Naive thymus-derived CD4-positive, alpha-beta T cell (primary cell): Measurements from ENCODE around the gene IL17RC. TPM values are rescaled to one million over a fixed set of nuclear protein-coding genes. Genes with fewer than 3 reads are reported as not detected.
"Not testable (repeated sequence)": the region's sequence is repeated elsewhere in the genome, so short reads cannot be mapped to it uniquely, and the experiment has no call there.

Experiments used
- ATAC-seq: fragments of 150-1000 bp; cut with Tn5 transposase; 2 replicates; pipeline ENCODE4 v1.10.0; 2021; ENCODE audit warnings: mild to moderate bottlenecking, moderate library complexity
- CTCF ChIA-PET: fragments of 350-600 bp; sonication (Branson Sonifier 250); formaldehyde crosslinking; loops from one replicate; lab custom pipeline; 2021; ENCODE audit warnings: antibody characterized with exemption; lab: Charles Lee
- POLR2A ChIA-PET: fragments of 350-600 bp; sonication (Branson Sonifier 250); formaldehyde crosslinking; loops from one replicate; lab custom pipeline; 2021; ENCODE audit warnings: antibody characterized with exemption, inconsistent platforms; lab: Charles Lee
- DNase-seq, 9 donors: peaks; one replicate each; pipeline versions ENCODE4 v3.0.0 to v3.0.0-alpha.2; 2020 to 2022; ENCODE audit warnings: mixed read lengths in 1 of 9
- H3K27ac ChIP-seq: one replicate; pipeline ENCODE4 v1.7.0; 2013; ENCODE audit warnings: mild to moderate bottlenecking, low read depth, low read length, moderate library complexity
- H3K27me3 ChIP-seq, 2 donors: one replicate each; pipeline ENCODE4 v1.7.0; 2013; ENCODE audit warnings: low read length in 2 of 2, mild to moderate bottlenecking in 2 of 2, moderate library complexity in 2 of 2; ENCODE audit not compliant: control insufficient read depth in 2 of 2, insufficient read depth in 2 of 2
- H3K36me3 ChIP-seq, 3 experiments: 1 replicate in 2 of 3; 2 replicates in 1 of 3; pipeline ENCODE4 v1.7.0; 2013; ENCODE audit warnings: low read length in 3 of 3, mild to moderate bottlenecking in 3 of 3, moderate library complexity in 1 of 3; ENCODE audit not compliant: insufficient read depth in 3 of 3, control insufficient read depth in 2 of 3
- H3K4me1 ChIP-seq, 2 donors: one replicate each; pipeline ENCODE4 v1.7.0; 2013; ENCODE audit warnings: low read length in 2 of 2, mild to moderate bottlenecking in 2 of 2, moderate library complexity in 1 of 2; ENCODE audit not compliant: control insufficient read depth in 2 of 2, insufficient read depth in 2 of 2
- H3K4me3 ChIP-seq: 2 replicates; pipeline ENCODE4 v1.7.0; 2013; ENCODE audit warnings: mild to moderate bottlenecking, low read length
- H3K9me3 ChIP-seq, 3 experiments: 1 replicate in 2 of 3; 2 replicates in 1 of 3; pipeline ENCODE4 v1.7.0; 2013; ENCODE audit warnings: low read length in 3 of 3; ENCODE audit not compliant: control insufficient read depth in 2 of 3
- H3K27ac Mint-ChIP-seq, 9 donors: one replicate each; pipeline ENCODE4 v1.8.0; 2020 to 2022; ENCODE audit warnings: mixed read lengths in 9 of 9, mild to moderate bottlenecking in 8 of 9, moderate library complexity in 5 of 9, inconsistent platforms in 2 of 9
- H3K27me3 Mint-ChIP-seq, 5 donors: one replicate each; pipeline ENCODE4 v1.8.0; 2021 to 2022; ENCODE audit warnings: mixed read lengths in 5 of 5, mild to moderate bottlenecking in 1 of 5
- H3K36me3 Mint-ChIP-seq, 5 donors: one replicate each; pipeline ENCODE4 v1.8.0; 2020 to 2022; ENCODE audit warnings: mixed read lengths in 5 of 5, mild to moderate bottlenecking in 3 of 5, inconsistent platforms in 1 of 5
- H3K4me1 Mint-ChIP-seq, 7 donors: one replicate each; pipeline ENCODE4 v1.8.0; 2020 to 2022; ENCODE audit warnings: mixed read lengths in 7 of 7, mild to moderate bottlenecking in 3 of 7, inconsistent platforms in 1 of 7
- H3K4me3 Mint-ChIP-seq, 10 donors: one replicate each; pipeline ENCODE4 v1.8.0; 2020 to 2022; ENCODE audit warnings: mild to moderate bottlenecking in 10 of 10, mixed read lengths in 10 of 10, moderate library complexity in 6 of 10, inconsistent platforms in 2 of 10
- H3K9me3 Mint-ChIP-seq, 11 donors: one replicate each; pipeline ENCODE4 v1.8.0; 2020 to 2022; ENCODE audit warnings: mixed read lengths in 11 of 11, mild to moderate bottlenecking in 4 of 11, inconsistent platforms in 1 of 11, moderate library complexity in 1 of 11
- intact Hi-C, 2 donors: fragments of 100-400 bp; cut with micrococcal nuclease; formaldehyde crosslinking; loops; one replicate each; pipeline ENCODE4 v1.15.1; 2023
- polyA plus RNA-seq, 2 donors: library from polyadenylated mRNA; unstranded; fragments of 300-500 nt; fragmentation: Illumina TruSeq; gene quantifications; one replicate each; pipeline ENCODE4 v1.2.3, GENCODE V29; 2021
- total RNA-seq, 6 experiments: library from RNA in 5 of 6; stranded (reverse) in 5 of 6; gene quantifications; 1 replicate in 5 of 6; 2 replicates in 1 of 6; pipeline ENCODE4 v1.2.3 and lab custom pipeline; 2021 to 2026

IL17RC gene
- total and polyA plus RNA-seq, 7 experiments from 2014 or later: 0.70 to 11.9 (median 1.7) TPM

- H3K4me1 Mint-ChIP-seq, H3K27me3 ChIP-seq, ATAC-seq, H3K36me3 ChIP-seq, H3K27ac ChIP-seq, H3K36me3 Mint-ChIP-seq, DNase-seq, H3K4me3 Mint-ChIP-seq, H3K4me3 ChIP-seq, H3K27me3 Mint-ChIP-seq, H3K27ac Mint-ChIP-seq, H3K9me3 Mint-ChIP-seq, H3K4me1 ChIP-seq, CTCF ChIA-PET, POLR2A ChIA-PET, H3K9me3 ChIP-seq, intact Hi-C loops: not testable (repeated sequence)
These were observed 40.6 kb upstream of the IL17RC start for GRCh38 chr3:9876255-9876654.

- Histone ChIP-seq H3K9me3 (no peaks in the 10 kb centered on the region), H3K27me3 (no peaks in the 10 kb centered on the region), H3K36me3 (no peaks in the 10 kb centered on the region), H3K4me1 (no peaks in the 10 kb centered on the region), H3K4me3 (no peak overlapping the region), H3K27ac (no peak overlapping the region)
- Mint-ChIP-seq H3K4me3 (no peak overlapping the region), H3K4me1 (peaks cover 0 to 2% (median 0%) of the 10 kb centered on the region in 7 donors), H3K27me3 (peaks cover 0 to 5% (median 0%) of the 10 kb centered on the region in 5 donors), H3K27ac (no peak overlapping the region), H3K36me3 (no peaks in the 10 kb centered on the region), H3K9me3 (no peaks in the 10 kb centered on the region)
- no peak for ATAC-seq
- DNase-seq: no peak
- intact Hi-C loops: no loop called here
- ChIA-PET POLR2A (no interaction called here), CTCF (no interaction called here)
These were observed 39.9 kb upstream of the IL17RC start for GRCh38 chr3:9876991-9877390.

GRCh38 chr3:9878700-9879099, 38.2 kb upstream of the IL17RC start:
- H3K4me3 Mint-ChIP-seq: no peak overlapping the region
- Histone ChIP-seq H3K27ac (no peak overlapping the region), H3K4me1 (no peaks in the 10 kb centered on the region), H3K4me3 (no peak overlapping the region), H3K27me3 (no peaks in the 10 kb centered on the region), H3K36me3 (no peaks in the 10 kb centered on the region), H3K9me3 (no peaks in the 10 kb centered on the region)
- intact Hi-C loops: no loop called here
- H3K27me3 Mint-ChIP-seq: peaks cover 0 to 5% (median 0%) of the 10 kb centered on the region in 5 donors
- no peaks in the 10 kb centered on the region for H3K36me3 Mint-ChIP-seq
- CTCF ChIA-PET: no interaction called here
- POLR2A ChIA-PET: no interaction called here
- H3K27ac Mint-ChIP-seq: no peak overlapping the region
- H3K4me1 Mint-ChIP-seq: no peaks in the 10 kb centered on the region
- no peak for ATAC-seq
- H3K9me3 Mint-ChIP-seq: no peaks in the 10 kb centered on the region
- no peak for DNase-seq

- no peak within 1 kb of the TSS for H3K4me3 Mint-ChIP-seq
- Histone ChIP-seq H3K27ac (no peak within 1 kb of the TSS), H3K9me3 (no peaks in the 10 kb centered on the region), H3K27me3 (no peaks in the 10 kb centered on the region), H3K4me3 (no peak within 1 kb of the TSS), H3K36me3 (no peaks in the 10 kb centered on the region), H3K4me1 (no peaks in the 10 kb centered on the region)
- ChIA-PET POLR2A (interaction anchor here (1.1 kb wide), 1 partner anchor 10 kb away, joined by 3 read pairs; no protein-coding TSS in a partner anchor), CTCF (no interaction called here)
- no peaks in the 10 kb centered on the region for H3K9me3 Mint-ChIP-seq
- no peak within 1 kb of the TSS for H3K27ac Mint-ChIP-seq
- no peak for DNase-seq
- intact Hi-C loops: no loop called here
- H3K4me1 Mint-ChIP-seq: no peaks in the 10 kb centered on the region
- no peak for ATAC-seq
- H3K27me3 Mint-ChIP-seq: peaks cover 0 to 5% (median 0%) of the 10 kb centered on the region in 5 donors
- H3K36me3 Mint-ChIP-seq: peaks cover 0 to 3% (median 0%) of the 10 kb centered on the region in 5 donors
These were observed 36.9 kb upstream of the IL17RC start, which contains the start of gene CIDEC for GRCh38 chr3:9879830-9880549. Gene CIDEC (minus strand): TSS chr3:9880253. CDS start chr3:9878486, 1,767 bp downstream.

- Histone ChIP-seq H3K27ac (no peak overlapping the region), H3K36me3 (no peaks in the 10 kb centered on the region), H3K4me3 (no peak overlapping the region), H3K4me1 (no peaks in the 10 kb centered on the region), H3K9me3 (no peaks in the 10 kb centered on the region), H3K27me3 (no peaks in the 10 kb centered on the region)
- Mint-ChIP-seq H3K9me3 (no peaks in the 10 kb centered on the region), H3K36me3 (peaks cover 0 to 3% (median 0%) of the 10 kb centered on the region in 5 donors), H3K4me1 (no peaks in the 10 kb centered on the region), H3K27ac (no peak overlapping the region), H3K27me3 (peaks cover 0 to 5% (median 0%) of the 10 kb centered on the region in 5 donors), H3K4me3 (no peak overlapping the region)
- DNase-seq (no peak), ATAC-seq (no peak)
- intact Hi-C loops: no loop called here
- ChIA-PET CTCF (no interaction called here), POLR2A (no interaction called here)
These were observed 35.5 kb upstream of the IL17RC start for GRCh38 chr3:9881441-9881840.

- H3K27me3 ChIP-seq: no peaks in the 10 kb centered on the region
- H3K4me1 ChIP-seq: no peaks in the 10 kb centered on the region
- H3K27me3 Mint-ChIP-seq: peaks cover 0 to 4% (median 0%) of the 10 kb centered on the region in 5 donors
- POLR2A ChIA-PET: interaction anchor here (0.8 to 0.9 kb wide), 2 partner anchors 37 to 49 kb away, joined by 3 to 4 read pairs; partner anchors contain the start of gene CRELD1
- intact Hi-C loops: no loop called here
- H3K4me1 Mint-ChIP-seq: peaks cover 0 to under 1% (median 0%) of the 10 kb centered on the region in 7 donors
- H3K36me3 Mint-ChIP-seq: peaks cover 0 to 3% (median 0%) of the 10 kb centered on the region in 5 donors
- CTCF ChIA-PET: interaction anchor here (0.7 kb wide), 1 partner anchor 109 kb away, joined by 3 read pairs; no protein-coding TSS in a partner anchor
- H3K4me3 Mint-ChIP-seq: no peak overlapping the region
- DNase-seq (no peak), ATAC-seq (no peak)
- no peaks in the 10 kb centered on the region for H3K9me3 Mint-ChIP-seq
- no peaks in the 10 kb centered on the region for H3K9me3 ChIP-seq
- H3K27ac ChIP-seq: no peak overlapping the region
- H3K4me3 ChIP-seq: no peak overlapping the region
- H3K36me3 ChIP-seq: no peaks in the 10 kb centered on the region
- no peak overlapping the region for H3K27ac Mint-ChIP-seq
These were observed 33.0 kb upstream of the IL17RC start for GRCh38 chr3:9883706-9884554.
